ENCODE results near the gene ZNF23.
A peak's percentile ranks its signal among the peaks of the same experiment; 100 is the strongest.

GRCh38 chr16:71421911-71422310 is 40.1 kb downstream of the ZNF23 start:
- TF ChIP-seq CTCF (IDR thresholded peaks at IDR 0.05), result peak in 3 of 6 experiments; percentile 11 to 31 (median 26)
- no peak for TF ChIP-seq POLR2A (IDR thresholded peaks at IDR 0.05)

Data from Peyer's patch (tissue), 4 donors.